IPS-20b (cell line): ENCODE results near the gene USP47.

Experiments
- H3K27ac ChIP-seq: one replicate; pipeline ENCODE4 v1.5.1; 2013; ENCODE audit warnings: low read length
- H3K27me3 ChIP-seq: 2 replicates; pipeline ENCODE4 v1.6.1; 2013; ENCODE audit warnings: mild to moderate bottlenecking, low read length, inconsistent platforms; ENCODE audit not compliant: insufficient read depth
- H3K36me3 ChIP-seq: 2 replicates; pipeline ENCODE4 v1.6.1; 2013; ENCODE audit warnings: low read depth, mild to moderate bottlenecking, inconsistent platforms, low read length, moderate library complexity; ENCODE audit not compliant: insufficient read depth
- H3K4me1 ChIP-seq: 2 replicates; pipeline ENCODE4 v1.6.1; 2013; ENCODE audit warnings: mild to moderate bottlenecking, control low read depth, inconsistent platforms, low read length, moderate library complexity; ENCODE audit not compliant: insufficient read depth
- H3K4me3 ChIP-seq: 2 replicates; pipeline ENCODE4 v1.5.1; 2013; ENCODE audit warnings: mild to moderate bottlenecking, low read length, inconsistent platforms
- H3K9ac ChIP-seq: 2 replicates; pipeline ENCODE4 v1.6.1; 2013; ENCODE audit warnings: low read depth, mild to moderate bottlenecking, inconsistent platforms, low read length, moderate library complexity
- H3K9me3 ChIP-seq: 2 replicates; pipeline ENCODE4 v1.6.1; 2013; ENCODE audit warnings: mild to moderate bottlenecking, low read depth, low read length, inconsistent platforms; ENCODE audit not compliant: insufficient read depth

Gene USP47

GRCh38 chr11:11988681-11989261 is 147.0 kb downstream of the USP47 start:
- Histone ChIP-seq H3K27ac (no peak overlapping the region), H3K4me3 (no peak overlapping the region)

GRCh38 chr11:11989774-11990744 is 148.3 kb downstream of the USP47 start:
- Histone ChIP-seq H3K27ac (no peak overlapping the region), H3K9me3 (no peaks in the 10 kb centered on the region), H3K36me3 (0 out of 2 replicates have a peak, but pooled peaks cover 3% of the 10 kb centered on the region), H3K27me3 (no peaks in the 10 kb centered on the region), H3K4me1 (peaks cover 12% of the 10 kb centered on the region), H3K4me3 (no peak overlapping the region), H3K9ac (no peak overlapping the region)

More at GRCh38 chr11:11988681-11989261, 147.0 kb downstream of the USP47 start:
- Histone ChIP-seq H3K36me3 (no peaks in the 10 kb centered on the region), H3K27me3 (no peaks in the 10 kb centered on the region), H3K9me3 (no peaks in the 10 kb centered on the region), H3K4me1 (peaks cover 12% of the 10 kb centered on the region), H3K9ac (no peak overlapping the region)

- Histone ChIP-seq H3K36me3 (peaks cover 26% of the 10 kb centered on the region), H3K27ac (no peak overlapping the region), H3K9ac (no peak overlapping the region), H3K27me3 (no peaks in the 10 kb centered on the region), H3K9me3 (no peaks in the 10 kb centered on the region), H3K4me1 (no peaks in the 10 kb centered on the region), H3K4me3 (no peak overlapping the region)
These were observed 150.8 kb downstream of the USP47 start for GRCh38 chr11:11992257-11993212.

- H3K9me3 ChIP-seq: no peaks in the 10 kb centered on the region
- H3K9ac ChIP-seq: no peak overlapping the region
- H3K4me1 ChIP-seq: no peaks in the 10 kb centered on the region
- no peaks in the 10 kb centered on the region for H3K27me3 ChIP-seq
- peaks cover 38% of the 10 kb centered on the region for H3K36me3 ChIP-seq
- no peak overlapping the region for H3K4me3 ChIP-seq
- no peak overlapping the region for H3K27ac ChIP-seq
These were observed 152.1 kb downstream of the USP47 start for GRCh38 chr11:11993839-11994238.

GRCh38 chr11:11995601-11996000 is 153.8 kb downstream of the USP47 start:
- Histone ChIP-seq H3K36me3 (peaks cover 44% of the 10 kb centered on the region), H3K9me3 (no peaks in the 10 kb centered on the region), H3K9ac (no peak overlapping the region), H3K4me1 (no peaks in the 10 kb centered on the region), H3K4me3 (no peak overlapping the region), H3K27ac (no peak overlapping the region), H3K27me3 (no peaks in the 10 kb centered on the region)

- H3K36me3 ChIP-seq: peaks cover 52% of the 10 kb centered on the region
- H3K27me3 ChIP-seq: no peaks in the 10 kb centered on the region
- H3K4me1 ChIP-seq: no peaks in the 10 kb centered on the region
- H3K4me3 ChIP-seq: no peak overlapping the region
- H3K9ac ChIP-seq: no peak overlapping the region
- no peak overlapping the region for H3K27ac ChIP-seq
- H3K9me3 ChIP-seq: no peaks in the 10 kb centered on the region
These were observed 154.7 kb downstream of the USP47 start for GRCh38 chr11:11996321-11997048.

- no peaks in the 10 kb centered on the region for H3K27me3 ChIP-seq
- peaks cover 57% of the 10 kb centered on the region for H3K36me3 ChIP-seq
- H3K4me1 ChIP-seq: no peaks in the 10 kb centered on the region
- H3K27ac ChIP-seq: no peak overlapping the region
- H3K4me3 ChIP-seq: no peak overlapping the region
- no peak overlapping the region for H3K9ac ChIP-seq
- H3K9me3 ChIP-seq: no peaks in the 10 kb centered on the region
These were observed 155.2 kb downstream of the USP47 start for GRCh38 chr11:11997049-11997322.

- Histone ChIP-seq H3K27me3 (no peaks in the 10 kb centered on the region), H3K4me1 (no peaks in the 10 kb centered on the region), H3K27ac (no peak overlapping the region), H3K4me3 (no peak overlapping the region), H3K36me3 (peaks cover 63% of the 10 kb centered on the region), H3K9me3 (no peaks in the 10 kb centered on the region), H3K9ac (no peak overlapping the region)
These were observed 156.5 kb downstream of the USP47 start for GRCh38 chr11:11998091-11998781.

- H3K9me3 ChIP-seq: no peaks in the 10 kb centered on the region
These were observed 159.4 kb downstream of the USP47 start for GRCh38 chr11:12001186-12001585.

GRCh38 chr11:12003336-12003735 is 161.6 kb downstream of the USP47 start:
- H3K27ac ChIP-seq: no peak overlapping the region
- H3K4me3 ChIP-seq: no peak overlapping the region
- H3K9ac ChIP-seq: no peak overlapping the region
- H3K36me3 ChIP-seq: peaks cover 30% of the 10 kb centered on the region
- H3K27me3 ChIP-seq: peaks cover 18% of the 10 kb centered on the region
- H3K9me3 ChIP-seq: no peaks in the 10 kb centered on the region
- H3K4me1 ChIP-seq: 0 out of 2 replicates have a peak, but pooled peaks cover 7% of the 10 kb centered on the region

More at GRCh38 chr11:12001186-12001585, 159.4 kb downstream of the USP47 start:
- Histone ChIP-seq H3K9ac (no peak overlapping the region), H3K4me1 (no peaks in the 10 kb centered on the region), H3K27me3 (no peaks in the 10 kb centered on the region), H3K36me3 (peaks cover 51% of the 10 kb centered on the region), H3K4me3 (no peak overlapping the region), H3K27ac (no peak overlapping the region)
